H1 (cell line): ENCODE measurements around the gene SP1. TPM values are rescaled to one million over a fixed set of nuclear protein-coding genes. Genes with fewer than 3 reads are reported as not detected.
A peak's percentile ranks its signal among the peaks of the same experiment; 100 is the strongest.

ENCODE experiments used
- BRCA1 ChIP-seq: IDR thresholded peaks from 2 replicates; pipeline ENCODE4 v1.6.1; 2012; ENCODE audit warnings: low read depth, low read length, improper control_type of control experiment
- CBX8 ChIP-seq: fragments of 300-800, 300-1000 bp; sonication (generic); IDR thresholded peaks from 2 replicates; pipeline ENCODE4 v1.7.1; 2016; ENCODE audit warnings: low read depth, low read length, borderline replicate concordance
- CEBPB ChIP-seq: IDR thresholded peaks from 2 replicates; pipeline ENCODE4 v1.6.1; 2012; ENCODE audit warnings: low read depth, low read length
- CHD1 ChIP-seq: IDR thresholded peaks from 2 replicates; pipeline ENCODE4 v1.6.1; 2012; ENCODE audit warnings: low read depth, low read length, improper control_type of control experiment
- CTCF ChIP-seq, 3 experiments: IDR thresholded peaks; 1 replicate in 2 of 3; 2 replicates in 1 of 3; pipeline versions ENCODE4 v1.5.1 to v1.6.1; 2011; ENCODE audit warnings: low read length in 3 of 3, mild to moderate bottlenecking in 3 of 3, inconsistent platforms in 2 of 3, low read depth in 1 of 3, moderate library complexity in 1 of 3; ENCODE audit not compliant: insufficient read depth in 1 of 3; ENCODE audit errors: control extremely low read depth in 1 of 3
- EP300 ChIP-seq, 2 experiments: IDR thresholded peaks; 1 replicate in 1 of 2; 2 replicates in 1 of 2; pipeline ENCODE4 v1.6.1; 2011 to 2012; ENCODE audit warnings: low read depth in 2 of 2, low read length in 2 of 2, mild to moderate bottlenecking in 2 of 2, borderline replicate concordance in 1 of 2, inconsistent platforms in 1 of 2, moderate library complexity in 1 of 2
- MAX ChIP-seq: IDR thresholded peaks from 2 replicates; pipeline ENCODE4 v1.6.1; 2012; ENCODE audit warnings: inconsistent platforms
- PHF8 ChIP-seq: fragments of 200-600 bp; sonication (generic); conservative IDR thresholded peaks from 2 replicates; pipeline ENCODE4 v1.7.1; 2012; ENCODE audit warnings: low read depth, mild to moderate bottlenecking, inconsistent platforms, low read length, moderate library complexity
- POLR2A ChIP-seq, 2 experiments: IDR thresholded peaks; 1 replicate in 1 of 2; 2 replicates in 1 of 2; pipeline ENCODE4 v1.6.1; 2011; ENCODE audit warnings: low read depth in 2 of 2, low read length in 2 of 2, mild to moderate bottlenecking in 2 of 2; ENCODE audit errors: control extremely low read depth in 1 of 2
- RAD21 ChIP-seq, 2 experiments: IDR thresholded peaks in 1 of 2; conservative IDR thresholded peaks in 1 of 2; 2 replicates each; pipeline ENCODE4 v1.6.1; 2011; ENCODE audit warnings: low read depth in 2 of 2, low read length in 2 of 2, improper control_type of control experiment in 1 of 2, inconsistent platforms in 1 of 2, mild to moderate bottlenecking in 1 of 2, moderate library complexity in 1 of 2
- RBBP5 ChIP-seq: IDR thresholded peaks from 2 replicates; pipeline ENCODE4 v1.7.1; 2012; ENCODE audit warnings: low read depth, mild to moderate bottlenecking, inconsistent platforms, low read length, moderate library complexity, borderline replicate concordance
- RXRA ChIP-seq: IDR thresholded peaks from 2 replicates; pipeline ENCODE4 v1.6.1; 2011; ENCODE audit warnings: low read depth, mild to moderate bottlenecking, low read length, moderate library complexity; ENCODE audit not compliant: insufficient read depth
- TEAD4 ChIP-seq: IDR thresholded peaks from 2 replicates; pipeline ENCODE4 v1.6.1; 2012; ENCODE audit warnings: low read depth, low read length, inconsistent platforms, mixed read lengths
- USF2 ChIP-seq: IDR thresholded peaks from 2 replicates; pipeline ENCODE4 v1.6.1; 2011; ENCODE audit warnings: low read length, improper control_type of control experiment
- ZNF274 ChIP-seq: IDR thresholded peaks from 2 replicates; pipeline ENCODE4 v1.7.0; 2012; ENCODE audit warnings: low read length, borderline replicate concordance; ENCODE audit errors: extremely low read depth
- polyA plus RNA-seq, 7 experiments: library from polyadenylated mRNA; depleted of rRNA in 3 of 7; stranded (reverse) in 5 of 7; unstranded in 2 of 7; fragments of >200 nt in 5 of 7; fragments of 200-250 nt in 2 of 7; gene quantifications; 1 replicate in 5 of 7; 2 replicates in 1 of 7; 4 replicates in 1 of 7; pipeline versions ENCODE4 v1.2.1 to v1.2.3, GENCODE V29; 2011 to 2013; ENCODE audit warnings: missing spikeins in 2 of 7, mixed read lengths in 2 of 7
- total RNA-seq: library from RNA; stranded (reverse); fragmentation: NEBNext Ultra II Directional; extraction: Animal tissue kit (Norgen Biotek cat#: 25700); gene quantifications from 2 replicates; pipeline ENCODE4 v1.2.1, GENCODE V29; 2021
- TF ChIP-seq, protein P1 (sequence below): IDR thresholded peaks from 2 replicates; pipeline ENCODE4 v1.6.1; 2011; ENCODE audit warnings: low read depth, mild to moderate bottlenecking, low read length; ENCODE audit not compliant: insufficient read depth
- TF ChIP-seq, protein P2 (sequence below): IDR thresholded peaks from 2 replicates; pipeline ENCODE4 v1.6.1; 2012; ENCODE audit warnings: low read length, inconsistent platforms

Gene SP1
- total and polyA plus RNA-seq, 2 of the 8 experiments (the other 6 are each of a cell fraction or from before 2014, with no cell fraction given), result 50.7 to 75.2 TPM

GRCh38 chr12:53378724-53379388, 1.1 kb upstream of the SP1 start (continued):
- TF ChIP-seq, protein P1, sequence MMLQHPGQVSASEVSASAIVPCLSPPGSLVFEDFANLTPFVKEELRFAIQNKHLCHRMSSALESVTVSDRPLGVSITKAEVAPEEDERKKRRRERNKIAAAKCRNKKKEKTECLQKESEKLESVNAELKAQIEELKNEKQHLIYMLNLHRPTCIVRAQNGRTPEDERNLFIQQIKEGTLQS, result no peak
- TF ChIP-seq PHF8 (peak; percentile 84), POLR2A (IDR thresholded peaks at IDR 0.05; ENCODE audit: control extremely low read depth in 1 of 2, low read depth in 2 of 2, low read length in 2 of 2) (no peak), RAD21 (IDR thresholded peaks at IDR 0.05 in 1 of 2, conservative IDR thresholded peaks at IDR 0.05 in 1 of 2; ENCODE audit: low read depth in 2 of 2, low read length in 2 of 2) (no peak), RXRA (no peak), RBBP5 (no peak), CHD1 (no peak), MAX (no peak), CBX8 (no peak), TEAD4 (0 out of 2 replicates have a peak, but pooled peaks have one; percentile 14), CTCF (IDR thresholded peaks at IDR 0.05; ENCODE audit: control extremely low read depth in 1 of 3, insufficient read depth in 1 of 3, low read depth in 1 of 3, low read length in 3 of 3) (no peak), ZNF274 (no peak), BRCA1 (no peak), EP300 (IDR thresholded peaks at IDR 0.05; ENCODE audit: borderline replicate concordance in 1 of 2, low read depth in 2 of 2, low read length in 2 of 2) (no peak), CEBPB (no peak), USF2 (no peak)
- TF ChIP-seq, protein P2, sequence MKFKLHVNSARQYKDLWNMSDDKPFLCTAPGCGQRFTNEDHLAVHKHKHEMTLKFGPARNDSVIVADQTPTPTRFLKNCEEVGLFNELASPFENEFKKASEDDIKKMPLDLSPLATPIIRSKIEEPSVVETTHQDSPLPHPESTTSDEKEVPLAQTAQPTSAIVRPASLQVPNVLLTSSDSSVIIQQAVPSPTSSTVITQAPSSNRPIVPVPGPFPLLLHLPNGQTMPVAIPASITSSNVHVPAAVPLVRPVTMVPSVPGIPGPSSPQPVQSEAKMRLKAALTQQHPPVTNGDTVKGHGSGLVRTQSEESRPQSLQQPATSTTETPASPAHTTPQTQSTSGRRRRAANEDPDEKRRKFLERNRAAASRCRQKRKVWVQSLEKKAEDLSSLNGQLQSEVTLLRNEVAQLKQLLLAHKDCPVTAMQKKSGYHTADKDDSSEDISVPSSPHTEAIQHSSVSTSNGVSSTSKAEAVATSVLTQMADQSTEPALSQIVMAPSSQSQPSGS, result no peak
